Naive thymus-derived CD4-positive, alpha-beta T cell (primary cell): ENCODE results near the gene TRMT10B. TPM values are rescaled to one million over a fixed set of nuclear protein-coding genes. Genes with fewer than 3 reads are reported as not detected.

Source experiments
- ATAC-seq: fragments of 150-1000 bp; cut with Tn5 transposase; 2 replicates; pipeline ENCODE4 v1.10.0; 2021; ENCODE audit warnings: mild to moderate bottlenecking, moderate library complexity
- CTCF ChIA-PET: fragments of 350-600 bp; sonication (Branson Sonifier 250); formaldehyde crosslinking; loops from one replicate; lab custom pipeline; 2021; ENCODE audit warnings: antibody characterized with exemption; lab: Charles Lee
- POLR2A ChIA-PET: fragments of 350-600 bp; sonication (Branson Sonifier 250); formaldehyde crosslinking; loops from one replicate; lab custom pipeline; 2021; ENCODE audit warnings: antibody characterized with exemption, inconsistent platforms; lab: Charles Lee
- DNase-seq, 9 donors: peaks; one replicate each; pipeline versions ENCODE4 v3.0.0 to v3.0.0-alpha.2; 2020 to 2022; ENCODE audit warnings: mixed read lengths in 1 of 9
- H3K27ac ChIP-seq: one replicate; pipeline ENCODE4 v1.7.0; 2013; ENCODE audit warnings: mild to moderate bottlenecking, low read depth, low read length, moderate library complexity
- H3K27me3 ChIP-seq, 2 donors: one replicate each; pipeline ENCODE4 v1.7.0; 2013; ENCODE audit warnings: low read length in 2 of 2, mild to moderate bottlenecking in 2 of 2, moderate library complexity in 2 of 2; ENCODE audit not compliant: control insufficient read depth in 2 of 2, insufficient read depth in 2 of 2
- H3K36me3 ChIP-seq, 3 experiments: 1 replicate in 2 of 3; 2 replicates in 1 of 3; pipeline ENCODE4 v1.7.0; 2013; ENCODE audit warnings: low read length in 3 of 3, mild to moderate bottlenecking in 3 of 3, moderate library complexity in 1 of 3; ENCODE audit not compliant: insufficient read depth in 3 of 3, control insufficient read depth in 2 of 3
- H3K4me1 ChIP-seq, 2 donors: one replicate each; pipeline ENCODE4 v1.7.0; 2013; ENCODE audit warnings: low read length in 2 of 2, mild to moderate bottlenecking in 2 of 2, moderate library complexity in 1 of 2; ENCODE audit not compliant: control insufficient read depth in 2 of 2, insufficient read depth in 2 of 2
- H3K4me3 ChIP-seq: 2 replicates; pipeline ENCODE4 v1.7.0; 2013; ENCODE audit warnings: mild to moderate bottlenecking, low read length
- H3K9me3 ChIP-seq, 3 experiments: 1 replicate in 2 of 3; 2 replicates in 1 of 3; pipeline ENCODE4 v1.7.0; 2013; ENCODE audit warnings: low read length in 3 of 3; ENCODE audit not compliant: control insufficient read depth in 2 of 3
- H3K27ac Mint-ChIP-seq, 9 donors: one replicate each; pipeline ENCODE4 v1.8.0; 2020 to 2022; ENCODE audit warnings: mixed read lengths in 9 of 9, mild to moderate bottlenecking in 8 of 9, moderate library complexity in 5 of 9, inconsistent platforms in 2 of 9
- H3K27me3 Mint-ChIP-seq, 5 donors: one replicate each; pipeline ENCODE4 v1.8.0; 2021 to 2022; ENCODE audit warnings: mixed read lengths in 5 of 5, mild to moderate bottlenecking in 1 of 5
- H3K36me3 Mint-ChIP-seq, 5 donors: one replicate each; pipeline ENCODE4 v1.8.0; 2020 to 2022; ENCODE audit warnings: mixed read lengths in 5 of 5, mild to moderate bottlenecking in 3 of 5, inconsistent platforms in 1 of 5
- H3K4me1 Mint-ChIP-seq, 7 donors: one replicate each; pipeline ENCODE4 v1.8.0; 2020 to 2022; ENCODE audit warnings: mixed read lengths in 7 of 7, mild to moderate bottlenecking in 3 of 7, inconsistent platforms in 1 of 7
- H3K4me3 Mint-ChIP-seq, 10 donors: one replicate each; pipeline ENCODE4 v1.8.0; 2020 to 2022; ENCODE audit warnings: mild to moderate bottlenecking in 10 of 10, mixed read lengths in 10 of 10, moderate library complexity in 6 of 10, inconsistent platforms in 2 of 10
- H3K9me3 Mint-ChIP-seq, 11 donors: one replicate each; pipeline ENCODE4 v1.8.0; 2020 to 2022; ENCODE audit warnings: mixed read lengths in 11 of 11, mild to moderate bottlenecking in 4 of 11, inconsistent platforms in 1 of 11, moderate library complexity in 1 of 11
- intact Hi-C, 2 donors: fragments of 100-400 bp; cut with micrococcal nuclease; formaldehyde crosslinking; loops; one replicate each; pipeline ENCODE4 v1.15.1; 2023
- polyA plus RNA-seq, 2 donors: library from polyadenylated mRNA; unstranded; fragments of 300-500 nt; fragmentation: Illumina TruSeq; gene quantifications; one replicate each; pipeline ENCODE4 v1.2.3, GENCODE V29; 2021
- total RNA-seq, 6 experiments: library from RNA in 5 of 6; stranded (reverse) in 5 of 6; gene quantifications; 1 replicate in 5 of 6; 2 replicates in 1 of 6; pipeline ENCODE4 v1.2.3 and lab custom pipeline; 2021 to 2026

The TRMT10B gene
- total and polyA plus RNA-seq, 7 experiments from 2014 or later = 15.3 to 28.9 (median 18.5) TPM

- no peak overlapping the region for H3K4me3 ChIP-seq
- ChIA-PET POLR2A (no interaction called here), CTCF (no interaction called here)
- Mint-ChIP-seq H3K9me3 (no peaks in the 10 kb centered on the region), H3K27me3 (peaks cover 0 to 24% (median 5%) of the 10 kb centered on the region in 5 donors), H3K27ac (no peak overlapping the region), H3K36me3 (no peaks in the 10 kb centered on the region), H3K4me1 (no peaks in the 10 kb centered on the region), H3K4me3 (no peak overlapping the region)
- no peaks in the 10 kb centered on the region for H3K27me3 ChIP-seq
- intact Hi-C loops = no loop called here
- no peaks in the 10 kb centered on the region for H3K4me1 ChIP-seq
- H3K36me3 ChIP-seq = no peaks in the 10 kb centered on the region
- ATAC-seq = no peak
- no peaks in the 10 kb centered on the region for H3K9me3 ChIP-seq
- DNase-seq = no peak
- no peak overlapping the region for H3K27ac ChIP-seq
Measured at GRCh38 chr9:37732952-37733351, 20.7 kb upstream of the TRMT10B start.

GRCh38 chr9:37739222-37739621, 14.4 kb upstream of the TRMT10B start:
- Mint-ChIP-seq H3K9me3 (no peaks in the 10 kb centered on the region), H3K4me1 (peaks cover 0 to 3% (median 0%) of the 10 kb centered on the region in 7 donors), H3K36me3 (no peaks in the 10 kb centered on the region), H3K27me3 (peaks cover 0 to 6% (median 3%) of the 10 kb centered on the region in 5 donors), H3K4me3 (no peak overlapping the region), H3K27ac (no peak overlapping the region)
- no peak overlapping the region for H3K4me3 ChIP-seq
- no peak for DNase-seq
- no peak for ATAC-seq
- H3K4me1 ChIP-seq = no peaks in the 10 kb centered on the region
- no peak overlapping the region for H3K27ac ChIP-seq
- H3K9me3 ChIP-seq = no peaks in the 10 kb centered on the region
- H3K27me3 ChIP-seq = no peaks in the 10 kb centered on the region
- intact Hi-C loops = no loop called here
- H3K36me3 ChIP-seq = no peaks in the 10 kb centered on the region
- CTCF ChIA-PET = no interaction called here
- POLR2A ChIA-PET = no interaction called here

GRCh38 chr9:37740128-37740527, 13.5 kb upstream of the TRMT10B start:
- Histone ChIP-seq H3K4me3 (no peak overlapping the region), H3K27ac (no peak overlapping the region), H3K9me3 (no peaks in the 10 kb centered on the region), H3K36me3 (no peaks in the 10 kb centered on the region), H3K27me3 (no peaks in the 10 kb centered on the region), H3K4me1 (no peaks in the 10 kb centered on the region)
- Mint-ChIP-seq H3K27me3 (peaks cover 0 to 6% (median 0%) of the 10 kb centered on the region in 5 donors), H3K9me3 (no peaks in the 10 kb centered on the region), H3K4me1 (peaks cover 0 to 3% (median 0%) of the 10 kb centered on the region in 7 donors), H3K36me3 (no peaks in the 10 kb centered on the region), H3K27ac (no peak overlapping the region), H3K4me3 (no peak overlapping the region)
- CTCF ChIA-PET = no interaction called here
- intact Hi-C loops = loop anchor here in 1 of 2 donors (10.0 kb wide), 1 partner anchor 325 kb away; the partner anchor contains the start of gene SHB
- DNase-seq (no peak), ATAC-seq (no peak)
- POLR2A ChIA-PET = no interaction called here

- Histone ChIP-seq H3K27me3 (no peaks in the 10 kb centered on the region), H3K27ac (no peak overlapping the region), H3K4me1 (no peaks in the 10 kb centered on the region), H3K9me3 (no peaks in the 10 kb centered on the region), H3K4me3 (no peak overlapping the region), H3K36me3 (no peaks in the 10 kb centered on the region)
- no peaks in the 10 kb centered on the region for H3K36me3 Mint-ChIP-seq
- no peak overlapping the region for H3K4me3 Mint-ChIP-seq
- ATAC-seq (no peak), DNase-seq (no peak)
- H3K9me3 Mint-ChIP-seq = no peaks in the 10 kb centered on the region
- intact Hi-C loops = loop anchor here in 1 of 2 donors (10.0 kb wide), 1 partner anchor 324 kb away; the partner anchor contains the start of gene SHB
- H3K27me3 Mint-ChIP-seq = peaks cover 0 to 6% (median 0%) of the 10 kb centered on the region in 5 donors
- ChIA-PET CTCF (no interaction called here), POLR2A (no interaction called here)
- H3K4me1 Mint-ChIP-seq = peaks cover 0 to 3% (median 0%) of the 10 kb centered on the region in 7 donors
- no peak overlapping the region for H3K27ac Mint-ChIP-seq
Measured at GRCh38 chr9:37740631-37741328, 12.8 kb upstream of the TRMT10B start.

- POLR2A ChIA-PET = no interaction called here
- no peaks in the 10 kb centered on the region for H3K9me3 Mint-ChIP-seq
- intact Hi-C loops = loop anchor here (2.0 to 10.0 kb wide), 2 partner anchors 167 to 319 kb away; partner anchors contain the start of gene SHB (in 1 of the 2)
Measured at GRCh38 chr9:37745970-37746369, 7.6 kb upstream of the TRMT10B start.

GRCh38 chr9:37746448-37747270, 6.9 kb upstream of the TRMT10B start:
- ATAC-seq = no peak
- ChIA-PET POLR2A (no interaction called here), CTCF (no interaction called here)
- no peaks in the 10 kb centered on the region for H3K9me3 ChIP-seq
- no peaks in the 10 kb centered on the region for H3K9me3 Mint-ChIP-seq
- peaks cover 0 to 5% (median 4%) of the 10 kb centered on the region in 7 donors for H3K4me1 Mint-ChIP-seq
- DNase-seq = no peak
- no peak overlapping the region for H3K27ac ChIP-seq
- H3K4me3 ChIP-seq = no peak overlapping the region
- intact Hi-C loops = loop anchor here (2.0 to 10.0 kb wide), 2 partner anchors 166 to 318 kb away; partner anchors contain the start of gene SHB (in 1 of the 2)
- H3K4me1 ChIP-seq = no peaks in the 10 kb centered on the region
- H3K27ac Mint-ChIP-seq = peak overlapping the region in 2 of 9 donors; percentile 59 to 62
- no peaks in the 10 kb centered on the region for H3K27me3 ChIP-seq
- no peaks in the 10 kb centered on the region for H3K27me3 Mint-ChIP-seq
- no peaks in the 10 kb centered on the region for H3K36me3 Mint-ChIP-seq
- no peaks in the 10 kb centered on the region for H3K36me3 ChIP-seq
- H3K4me3 Mint-ChIP-seq = no peak overlapping the region

More at GRCh38 chr9:37745970-37746369, 7.6 kb upstream of the TRMT10B start:
- no peak overlapping the region for H3K27ac ChIP-seq
- no peaks in the 10 kb centered on the region for H3K4me1 ChIP-seq
- Mint-ChIP-seq H3K4me3 (no peak overlapping the region), H3K4me1 (peaks cover 0 to 4% (median 2%) of the 10 kb centered on the region in 7 donors), H3K36me3 (no peaks in the 10 kb centered on the region), H3K27ac (no peak overlapping the region), H3K27me3 (no peaks in the 10 kb centered on the region)
- no peak for DNase-seq
- CTCF ChIA-PET = interaction anchor here (0.7 kb wide), 1 partner anchor 96 kb away, joined by 3 read pairs; no protein-coding TSS in a partner anchor
- H3K4me3 ChIP-seq = no peak overlapping the region
- no peak for ATAC-seq
- no peaks in the 10 kb centered on the region for H3K36me3 ChIP-seq
- H3K27me3 ChIP-seq = no peaks in the 10 kb centered on the region
- no peaks in the 10 kb centered on the region for H3K9me3 ChIP-seq
